Tongue (tissue), 2 donors: Measurements from ENCODE around the gene SLC12A7. TPM values are rescaled to one million over a fixed set of nuclear protein-coding genes. Genes with fewer than 3 reads are reported as not detected.
"Not testable (repeated sequence)": the region's sequence is repeated elsewhere in the genome, so short reads cannot be mapped to it uniquely, and the experiment has no call there.

Experiments
- DNase-seq: peaks from one replicate; pipeline ENCODE4 v3.0.0-alpha.2; 2015
- total RNA-seq: library from RNA; depleted of rRNA; stranded (reverse); fragments of >200 nt; gene quantifications from one replicate; pipeline ENCODE4 v1.2.3, GENCODE V29; 2014

The SLC12A7 gene
- total RNA-seq, 1 donor from 2014 or later = 25.2 TPM

- DNase-seq = no peak
Observed at GRCh38 chr5:1034986-1035385, 76.9 kb downstream of the SLC12A7 start.

DNA sequence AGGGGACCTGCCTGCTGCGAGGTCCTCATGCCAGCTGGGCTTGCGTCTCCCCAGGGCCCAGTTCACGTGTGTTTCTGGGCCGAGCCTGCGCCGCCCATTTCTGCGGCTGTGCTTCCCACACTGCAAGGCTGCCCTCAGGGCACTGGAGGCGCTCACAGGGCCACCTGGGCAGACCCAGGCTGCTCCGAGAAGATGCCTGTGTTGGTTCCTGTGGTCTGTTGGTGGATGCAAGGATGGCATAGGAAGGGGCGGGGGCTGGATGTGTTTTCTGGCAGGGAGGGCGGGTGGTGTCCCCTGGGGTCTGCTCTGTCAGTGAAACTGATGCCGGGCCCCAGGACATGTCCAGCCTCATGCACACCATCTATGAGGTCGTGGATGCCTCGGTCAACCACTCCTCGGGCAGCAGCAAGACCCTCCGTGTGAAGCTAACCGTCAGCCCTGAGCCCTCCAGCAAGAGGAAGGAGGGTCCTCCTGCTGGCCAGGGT is 77.4 kb downstream of the SLC12A7 start:
- DNase-seq = no peak

- DNase-seq = no peak
Observed at GRCh38 chr5:1033606-1034420, 78.0 kb downstream of the SLC12A7 start.

DNA sequence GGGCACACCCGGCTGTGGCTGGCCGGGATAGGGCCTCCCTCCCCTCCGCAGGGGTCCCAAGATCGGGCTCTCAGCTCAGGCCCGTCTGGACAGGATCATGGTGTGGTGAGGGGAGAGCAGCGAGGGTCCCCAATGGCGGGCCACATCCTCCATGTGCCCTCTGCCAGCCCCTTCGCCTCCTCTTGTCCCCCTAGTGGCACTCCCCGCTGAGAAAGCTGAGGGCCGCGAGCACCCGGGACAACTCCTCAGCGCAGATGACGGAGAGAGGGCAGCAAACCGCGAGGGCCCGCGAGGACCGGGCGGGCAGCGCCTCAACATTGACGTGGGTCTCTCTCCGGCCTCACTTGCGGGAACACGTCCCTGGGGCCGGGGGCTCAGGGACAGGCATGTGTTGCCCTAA is 78.7 kb downstream of the SLC12A7 start:
- DNase-seq = no peak

DNA sequence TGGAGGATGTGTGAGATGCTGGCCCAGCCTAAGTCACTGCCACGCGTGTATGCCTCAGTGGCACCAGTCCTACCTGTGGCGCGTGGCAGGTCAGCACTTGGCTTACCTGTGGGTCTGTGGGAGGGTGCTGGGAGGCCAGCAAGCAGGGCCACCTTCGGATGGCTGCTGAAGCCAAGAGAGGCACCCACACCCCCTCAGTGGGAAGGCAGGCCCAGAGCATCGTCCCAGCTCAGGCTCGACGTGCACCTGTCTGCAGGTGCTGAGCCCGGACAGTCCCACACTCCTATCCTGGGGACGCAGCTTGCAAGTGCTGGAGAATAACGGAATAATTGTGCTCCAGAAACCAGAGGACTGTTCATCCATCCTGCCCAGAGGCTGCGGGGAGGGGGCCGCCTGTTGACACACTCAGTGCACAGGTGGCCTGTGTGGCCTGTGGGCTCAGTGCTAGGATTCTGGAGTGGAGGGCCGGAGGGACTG is 79.3 kb downstream of the SLC12A7 start:
- DNase-seq = no peak

- DNase-seq = no peak
Observed at GRCh38 chr5:1032011-1032410, 79.9 kb downstream of the SLC12A7 start.

DNA sequence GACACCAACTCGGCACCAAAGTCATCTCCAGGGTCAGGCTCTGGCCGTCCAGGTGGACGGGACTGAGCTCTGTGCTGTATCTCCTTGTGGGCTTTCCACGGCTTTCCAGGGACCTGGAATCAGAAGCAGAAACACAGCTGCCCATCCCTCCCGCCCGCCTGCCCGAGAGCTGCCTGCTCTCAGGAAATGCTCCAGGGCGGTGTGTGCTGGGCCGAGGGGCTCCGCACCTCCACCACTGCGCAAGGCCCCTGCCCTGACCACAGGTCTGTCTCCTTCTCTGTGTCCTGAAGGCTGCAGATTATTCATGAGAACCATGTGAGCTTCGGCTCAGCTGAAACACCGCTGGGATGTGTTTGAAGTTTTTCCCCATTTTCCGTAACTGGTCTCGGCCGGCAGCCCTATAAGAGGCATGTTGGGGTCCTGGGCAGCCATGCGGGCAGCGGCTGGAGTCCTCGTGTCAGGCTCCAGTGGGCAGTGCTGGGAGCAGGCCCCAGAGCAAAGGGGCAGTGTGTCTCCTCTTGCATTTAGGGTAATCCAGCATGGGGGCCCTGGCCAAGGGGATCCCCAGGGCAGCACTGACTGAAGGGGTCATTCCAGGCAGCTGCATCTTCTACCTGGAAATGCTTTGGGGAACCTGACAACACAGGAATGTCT is 80.4 kb downstream of the SLC12A7 start:
- DNase-seq = no peak

GRCh38 chr5:1030801-1031271 is 81.0 kb downstream of the SLC12A7 start:
- no peak for DNase-seq

DNA sequence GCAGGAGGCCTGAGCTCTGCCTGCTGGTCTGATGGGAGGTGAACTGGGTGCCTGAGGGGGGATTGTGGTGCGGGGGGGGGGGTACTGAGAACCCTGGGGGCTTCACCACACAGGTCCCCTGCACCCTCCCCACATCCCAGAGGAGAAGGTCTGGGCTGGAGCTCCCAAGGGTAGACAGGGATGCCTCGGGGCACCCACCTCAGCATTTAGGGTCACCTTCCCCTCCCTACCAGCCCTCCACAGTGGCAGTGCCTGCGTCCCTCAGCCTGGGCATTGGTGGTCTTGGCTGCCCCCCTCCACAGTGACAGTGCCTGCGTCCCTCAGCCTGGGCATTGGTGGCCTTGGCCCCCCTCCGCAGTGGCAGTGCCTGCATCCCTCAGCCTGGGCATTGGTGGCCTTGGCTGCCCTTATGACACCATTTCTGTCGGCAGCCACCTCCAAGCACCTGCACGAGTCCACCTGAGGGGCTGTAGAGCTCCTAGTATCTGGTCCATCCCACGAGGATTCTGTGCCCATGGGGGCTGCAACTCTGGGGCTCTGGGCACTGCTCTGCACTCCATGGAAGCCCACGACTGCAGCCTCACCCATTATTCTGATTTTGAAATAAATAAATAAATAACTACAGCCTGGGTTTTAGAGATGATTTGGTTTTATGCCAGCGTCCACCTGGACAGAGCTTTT is 81.8 kb downstream of the SLC12A7 start:
- no peak for DNase-seq

DNA sequence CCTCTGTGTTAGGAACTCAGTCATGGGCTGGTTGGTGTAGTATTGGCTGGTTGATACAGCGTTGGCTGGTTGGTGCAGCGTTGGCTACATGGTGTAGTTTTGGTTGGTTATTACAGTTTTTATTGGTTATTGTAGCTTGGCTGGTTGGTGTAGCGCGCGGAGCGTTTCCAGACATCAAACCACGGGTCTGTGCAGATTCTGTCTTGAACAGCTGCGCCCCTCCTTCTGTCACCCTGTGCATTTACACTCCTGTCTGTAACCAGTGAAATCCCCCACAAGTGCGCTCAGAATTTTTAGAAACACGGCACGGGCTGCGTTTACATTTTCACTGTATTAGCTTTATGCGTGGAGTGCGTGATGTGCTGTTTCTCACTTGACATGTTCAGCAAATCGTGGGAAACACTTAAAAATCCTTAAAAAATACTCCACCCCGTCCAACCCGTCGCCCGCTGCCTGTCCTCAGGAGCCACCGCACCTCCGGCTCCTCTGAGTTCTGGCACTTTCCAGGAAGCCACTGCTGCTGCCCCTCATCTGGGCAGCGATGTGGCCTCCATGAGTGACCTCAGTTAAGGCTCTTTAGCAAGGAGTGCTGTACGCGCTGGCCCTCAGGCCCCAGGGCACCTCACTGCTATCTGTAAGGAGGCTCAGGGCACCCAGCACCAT is 82.5 kb downstream of the SLC12A7 start:
- DNase-seq = peak; percentile 49

DNA sequence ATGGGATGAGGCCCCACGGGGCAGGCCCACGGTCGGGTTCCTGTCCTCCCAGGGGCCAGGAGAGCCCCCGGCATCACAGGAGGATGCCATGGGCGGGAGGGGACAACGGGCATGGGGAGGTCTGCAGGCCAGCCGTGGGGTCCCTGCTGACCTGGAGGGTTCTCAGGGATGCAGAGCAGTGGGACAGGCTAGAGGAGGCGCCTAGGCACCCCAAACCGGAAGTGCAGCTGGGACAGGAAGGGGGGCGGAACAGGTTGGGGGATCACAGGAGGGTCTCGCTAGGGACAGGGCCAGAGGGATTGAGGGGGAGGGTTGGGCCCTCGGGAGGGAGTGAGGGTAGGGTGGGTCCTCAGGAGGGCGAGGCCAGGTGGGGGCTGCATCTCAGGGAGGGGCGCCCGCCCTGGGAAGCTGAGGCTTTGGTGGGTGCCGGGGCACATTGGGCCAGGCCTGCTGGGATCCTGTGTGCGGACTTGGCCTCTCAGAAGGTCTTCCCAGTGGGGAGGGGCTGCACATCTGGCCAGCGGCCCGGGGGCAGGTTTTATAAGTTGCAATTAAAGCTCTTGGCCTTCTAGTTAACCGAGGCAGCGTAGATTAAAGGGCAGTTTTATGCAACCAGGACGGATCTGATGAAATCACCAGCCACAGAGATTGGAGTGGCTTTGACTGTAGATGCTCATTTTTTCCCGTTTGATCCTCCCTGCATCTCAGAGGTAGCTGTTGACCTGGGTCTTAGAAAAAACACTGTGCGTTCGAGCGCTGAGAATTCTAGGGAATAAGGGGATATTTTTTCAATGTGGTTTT is 83.2 kb downstream of the SLC12A7 start:
- no peak for DNase-seq

GRCh38 chr5:1027631-1028441 is 84.0 kb downstream of the SLC12A7 start:
- DNase-seq = no peak

DNA sequence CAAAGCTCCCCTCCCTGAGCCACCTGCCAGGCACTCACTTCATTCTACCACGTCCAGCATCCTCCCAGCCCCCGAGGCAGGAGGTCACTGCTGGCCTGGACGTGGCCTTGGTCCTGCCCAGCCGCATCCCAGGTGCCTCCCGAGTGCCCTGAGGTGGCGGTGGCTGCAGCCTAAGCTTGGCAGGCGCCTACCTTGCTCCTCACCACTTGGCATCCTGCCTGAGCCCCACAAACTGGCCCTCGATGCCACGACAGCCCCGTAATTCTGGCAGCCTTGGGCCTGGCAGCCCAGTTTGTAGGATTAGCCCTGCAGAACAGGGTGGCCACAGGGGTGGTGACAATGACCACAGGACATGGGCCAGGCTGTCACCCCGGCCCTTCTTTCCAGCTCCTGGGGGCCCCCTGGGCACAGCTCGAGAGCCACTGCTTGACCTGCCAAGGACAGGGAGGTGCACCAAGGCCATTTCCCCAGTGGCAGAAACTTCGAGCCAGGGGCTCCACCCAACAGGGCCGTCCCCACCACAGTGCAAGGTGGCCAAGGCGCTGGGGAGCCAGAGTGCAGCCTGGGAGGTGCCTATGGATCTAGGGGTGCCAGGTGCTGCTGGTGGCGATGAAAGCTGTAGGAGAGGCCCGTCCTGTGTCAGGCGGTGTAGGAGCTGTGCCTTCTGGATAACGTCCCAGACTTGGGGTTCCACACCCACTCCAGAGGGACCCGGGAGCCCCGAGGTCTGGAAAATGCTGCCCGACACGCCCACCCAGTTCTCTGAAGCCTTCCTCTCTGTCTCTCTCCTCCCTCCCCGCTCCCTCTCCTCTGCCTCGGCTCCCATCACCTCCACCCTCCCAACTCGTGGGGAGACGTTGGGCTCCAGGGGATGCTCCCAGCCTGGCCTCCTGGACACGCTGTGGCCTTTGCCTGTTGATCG is 84.9 kb downstream of the SLC12A7 start:
- no peak for DNase-seq

- DNase-seq = not testable (repeated sequence)
Observed at GRCh38 chr5:1021969-1022336, 89.9 kb downstream of the SLC12A7 start.

- DNase-seq = peak; percentile 80
Observed at GRCh38 chr5:1021136-1021968, 90.5 kb downstream of the SLC12A7 start.

DNA sequence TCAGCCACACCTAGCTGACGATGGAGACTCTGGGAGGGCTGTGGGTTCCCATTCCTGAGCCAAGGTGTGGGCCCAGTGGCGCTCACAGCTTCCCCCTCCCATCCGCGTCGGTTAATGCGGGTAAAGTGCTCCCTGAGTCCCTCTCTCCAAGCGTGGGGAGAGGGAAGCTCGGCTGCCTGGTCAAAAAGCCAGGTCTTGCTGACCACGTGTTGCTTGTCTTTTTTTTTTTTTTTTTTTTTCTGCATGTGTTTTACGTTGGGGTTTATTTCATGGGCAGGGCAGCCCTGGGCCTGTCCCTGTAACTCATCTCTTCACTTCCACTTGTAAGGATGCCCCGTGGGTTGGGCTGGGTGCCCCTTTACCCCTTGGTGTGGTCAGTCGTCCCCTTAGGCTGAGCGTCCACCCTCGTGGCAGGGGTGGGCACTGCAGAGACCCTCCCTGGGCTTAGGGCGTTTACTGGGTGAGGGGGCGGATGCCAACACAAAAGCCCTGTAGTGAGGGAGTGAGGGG is 91.4 kb downstream of the SLC12A7 start:
- no peak for DNase-seq

GRCh38 chr5:1019001-1019905 is 92.6 kb downstream of the SLC12A7 start:
- DNase-seq = no peak
